Measurements from ENCODE around the gene RABGAP1L.
"Not testable (repeated sequence)": the region's sequence is repeated elsewhere in the genome, so short reads cannot be mapped to it uniquely, and the experiment has no call there.

Gene RABGAP1L

GRCh38 chr1:174686213-174686612 lies 526.9 kb downstream of the RABGAP1L start:
- DNase-seq: no peak

- no peak for DNase-seq
Measured at GRCh38 chr1:174689524-174689923, 530.2 kb downstream of the RABGAP1L start.

GRCh38 chr1:174690266-174690665 lies 530.9 kb downstream of the RABGAP1L start:
- no peak for DNase-seq

- no peak for DNase-seq
Measured at GRCh38 chr1:174692313-174692712, 533.0 kb downstream of the RABGAP1L start.

GRCh38 chr1:174693085-174693484 lies 533.8 kb downstream of the RABGAP1L start:
- DNase-seq: no peak

- DNase-seq: not testable (repeated sequence)
Measured at GRCh38 chr1:174693539-174693938, 534.2 kb downstream of the RABGAP1L start.

GRCh38 chr1:174696026-174696821 lies 536.9 kb downstream of the RABGAP1L start:
- DNase-seq: no peak

- no peak for DNase-seq
Measured at GRCh38 chr1:174700314-174700713, 541.0 kb downstream of the RABGAP1L start.

- DNase-seq: no peak
Measured at GRCh38 chr1:174700775-174701174, 541.5 kb downstream of the RABGAP1L start.

- DNase-seq: no peak
Measured at GRCh38 chr1:174701565-174701964, 542.2 kb downstream of the RABGAP1L start.

GRCh38 chr1:174702011-174702410 lies 542.7 kb downstream of the RABGAP1L start:
- DNase-seq: no peak

GRCh38 chr1:174703309-174703708 lies 544.0 kb downstream of the RABGAP1L start:
- DNase-seq: no peak

GRCh38 chr1:174704300-174704699 lies 545.0 kb downstream of the RABGAP1L start:
- no peak for DNase-seq

GRCh38 chr1:174710868-174711845 lies 551.8 kb downstream of the RABGAP1L start:
- DNase-seq: no peak

- DNase-seq: not testable (repeated sequence)
Measured at GRCh38 chr1:174711848-174712247, 552.5 kb downstream of the RABGAP1L start.

GRCh38 chr1:174712541-174712940 lies 553.2 kb downstream of the RABGAP1L start:
- no peak for DNase-seq

GRCh38 chr1:174713796-174714195 lies 554.5 kb downstream of the RABGAP1L start:
- no peak for DNase-seq

GRCh38 chr1:174719194-174719593 lies 559.9 kb downstream of the RABGAP1L start:
- no peak for DNase-seq

- no peak for DNase-seq
Measured at GRCh38 chr1:174720618-174721017, 561.3 kb downstream of the RABGAP1L start.

GRCh38 chr1:174721246-174721645 lies 561.9 kb downstream of the RABGAP1L start:
- no peak for DNase-seq

GRCh38 chr1:174723816-174724215 lies 564.5 kb downstream of the RABGAP1L start:
- no peak for DNase-seq

- no peak for DNase-seq
Measured at GRCh38 chr1:174724219-174724618, 564.9 kb downstream of the RABGAP1L start.

- no peak for DNase-seq
Measured at GRCh38 chr1:174726167-174726879, 567.0 kb downstream of the RABGAP1L start.
